ENCODE results near the gene FOLR2.

The FOLR2 gene

GRCh38 chr11:72223615-72224563 lies 7.3 kb downstream of the FOLR2 start:
- Histone ChIP-seq H3K27ac (peak overlapping the region; percentile 98), H3K36me3 (peaks cover 28% of the 10 kb centered on the region), H3K9ac (peak overlapping the region; percentile 97), H3K4me1 (peaks cover 53% of the 10 kb centered on the region), H3K4me3 (peak overlapping the region; percentile 93), H3K4me2 (peak overlapping the region; percentile 93), H3K27me3 (no peaks in the 10 kb centered on the region), H4K20me1 (peaks cover 38% of the 10 kb centered on the region), H3K9me3 (no peaks in the 10 kb centered on the region)
- TF ChIP-seq Cebpa-rat (IDR thresholded peaks at IDR 0.05): no peak

- Histone ChIP-seq H3K4me2 (peak within 1 kb of the TSS; percentile 93), H4K20me1 (peaks cover 47% of the 10 kb centered on the region), H3K9me3 (no peaks in the 10 kb centered on the region), H3K27me3 (no peaks in the 10 kb centered on the region), H3K9ac (peak within 1 kb of the TSS; percentile 97), H3K27ac (peak within 1 kb of the TSS; percentile 98), H3K4me3 (peak within 1 kb of the TSS; percentile 93), H3K36me3 (peaks cover 37% of the 10 kb centered on the region), H3K4me1 (peaks cover 52% of the 10 kb centered on the region)
- TF ChIP-seq Cebpa-rat (IDR thresholded peaks at IDR 0.05): no peak
These were observed 8.2 kb downstream of the FOLR2 start, which contains the start of gene INPPL1 for GRCh38 chr11:72224564-72225410. Gene INPPL1, plus strand, starts transcription at chr11:72224767. Its CDS starts 218 bp downstream, at chr11:72224985.

- Histone ChIP-seq H3K9ac (peak overlapping the region; percentile 97), H3K27ac (peak overlapping the region; percentile 98), H3K36me3 (peaks cover 44% of the 10 kb centered on the region), H3K4me3 (peak overlapping the region; percentile 93), H3K27me3 (no peaks in the 10 kb centered on the region), H3K4me1 (peaks cover 45% of the 10 kb centered on the region), H3K4me2 (peak overlapping the region; percentile 93), H3K9me3 (no peaks in the 10 kb centered on the region), H4K20me1 (peaks cover 54% of the 10 kb centered on the region)
- no peak for TF ChIP-seq Cebpa-rat (IDR thresholded peaks at IDR 0.05)
These were observed 8.9 kb downstream of the FOLR2 start for GRCh38 chr11:72225411-72225951.

GRCh38 chr11:72226701-72227100 lies 10.1 kb downstream of the FOLR2 start:
- peak overlapping the region; percentile 93; the same call in 1 of the 2 replicates for H3K4me3 ChIP-seq
- H3K36me3 ChIP-seq: peaks cover 56% of the 10 kb centered on the region
- H3K27ac ChIP-seq: peak overlapping the region; percentile 30; the same call in 1 of the 2 replicates
- H4K20me1 ChIP-seq: peaks cover 66% of the 10 kb centered on the region
- H3K9me3 ChIP-seq: no peaks in the 10 kb centered on the region
- no peak for TF ChIP-seq Cebpa-rat (IDR thresholded peaks at IDR 0.05)
- no peaks in the 10 kb centered on the region for H3K27me3 ChIP-seq
- H3K4me2 ChIP-seq: peak overlapping the region; percentile 93
- peak overlapping the region; percentile 97; the same call in 1 of the 2 replicates for H3K9ac ChIP-seq
- H3K4me1 ChIP-seq: peaks cover 32% of the 10 kb centered on the region

GRCh38 chr11:72227316-72228228 lies 11.0 kb downstream of the FOLR2 start:
- Histone ChIP-seq H3K4me1 (peaks cover 26% of the 10 kb centered on the region), H3K9me3 (no peaks in the 10 kb centered on the region), H3K27ac (0 out of 2 replicates have a peak overlapping the region, but pooled peaks have one; percentile 6), H3K4me2 (0 out of 2 replicates have a peak overlapping the region, but pooled peaks have one; percentile 25), H3K36me3 (peaks cover 65% of the 10 kb centered on the region), H4K20me1 (peaks cover 75% of the 10 kb centered on the region), H3K4me3 (no peak overlapping the region), H3K9ac (0 out of 2 replicates have a peak overlapping the region, but pooled peaks have one; percentile 97), H3K27me3 (no peaks in the 10 kb centered on the region)
- TF ChIP-seq Cebpa-rat (IDR thresholded peaks at IDR 0.05): no peak

GRCh38 chr11:72228229-72228843 lies 11.7 kb downstream of the FOLR2 start:
- Histone ChIP-seq H3K36me3 (peaks cover 73% of the 10 kb centered on the region), H3K4me1 (peaks cover 31% of the 10 kb centered on the region), H4K20me1 (peaks cover 82% of the 10 kb centered on the region), H3K4me2 (no peak overlapping the region), H3K4me3 (no peak overlapping the region), H3K9ac (no peak overlapping the region), H3K27ac (0 out of 2 replicates have a peak overlapping the region, but pooled peaks have one; percentile 6), H3K9me3 (no peaks in the 10 kb centered on the region), H3K27me3 (no peaks in the 10 kb centered on the region)
- TF ChIP-seq Cebpa-rat (IDR thresholded peaks at IDR 0.05): no peak

- Histone ChIP-seq H3K4me2 (no peak overlapping the region), H3K9ac (no peak overlapping the region), H3K9me3 (no peaks in the 10 kb centered on the region), H3K4me3 (no peak overlapping the region), H3K27ac (no peak overlapping the region), H3K4me1 (peaks cover 36% of the 10 kb centered on the region), H4K20me1 (peaks cover 87% of the 10 kb centered on the region), H3K36me3 (peaks cover 78% of the 10 kb centered on the region), H3K27me3 (no peaks in the 10 kb centered on the region)
- no peak for TF ChIP-seq Cebpa-rat (IDR thresholded peaks at IDR 0.05)
These were observed 12.2 kb downstream of the FOLR2 start for GRCh38 chr11:72228844-72229231.

- Histone ChIP-seq H3K4me3 (no peak overlapping the region), H3K9ac (no peak overlapping the region), H3K4me2 (no peak overlapping the region), H3K4me1 (peaks cover 42% of the 10 kb centered on the region), H3K27ac (no peak overlapping the region), H3K9me3 (no peaks in the 10 kb centered on the region), H3K36me3 (peaks cover 84% of the 10 kb centered on the region), H4K20me1 (peaks cover 93% of the 10 kb centered on the region), H3K27me3 (no peaks in the 10 kb centered on the region)
- TF ChIP-seq Cebpa-rat (IDR thresholded peaks at IDR 0.05): no peak
These were observed 12.8 kb downstream of the FOLR2 start for GRCh38 chr11:72229336-72229924.

Data from BLaER1 (cell line).